ENCODE measurements around the gene CEP170B. TPM values are rescaled to one million over a fixed set of nuclear protein-coding genes. Genes with fewer than 3 reads are reported as not detected.
"Not testable (repeated sequence)": the region's sequence is repeated elsewhere in the genome, so short reads cannot be mapped to it uniquely, and the experiment has no call there.

The CEP170B gene
- polyA plus RNA-seq, 1 donor: 11.7 TPM

- no peak for DNase-seq
Measured at GRCh38 chr14:104889375-104889757, 24.3 kb downstream of the CEP170B start.

GRCh38 chr14:104890292-104890691, 25.2 kb downstream of the CEP170B start:
- not testable (repeated sequence) for DNase-seq

- DNase-seq: no peak
Measured at GRCh38 chr14:104891121-104891551, 26.1 kb downstream of the CEP170B start.

DNA sequence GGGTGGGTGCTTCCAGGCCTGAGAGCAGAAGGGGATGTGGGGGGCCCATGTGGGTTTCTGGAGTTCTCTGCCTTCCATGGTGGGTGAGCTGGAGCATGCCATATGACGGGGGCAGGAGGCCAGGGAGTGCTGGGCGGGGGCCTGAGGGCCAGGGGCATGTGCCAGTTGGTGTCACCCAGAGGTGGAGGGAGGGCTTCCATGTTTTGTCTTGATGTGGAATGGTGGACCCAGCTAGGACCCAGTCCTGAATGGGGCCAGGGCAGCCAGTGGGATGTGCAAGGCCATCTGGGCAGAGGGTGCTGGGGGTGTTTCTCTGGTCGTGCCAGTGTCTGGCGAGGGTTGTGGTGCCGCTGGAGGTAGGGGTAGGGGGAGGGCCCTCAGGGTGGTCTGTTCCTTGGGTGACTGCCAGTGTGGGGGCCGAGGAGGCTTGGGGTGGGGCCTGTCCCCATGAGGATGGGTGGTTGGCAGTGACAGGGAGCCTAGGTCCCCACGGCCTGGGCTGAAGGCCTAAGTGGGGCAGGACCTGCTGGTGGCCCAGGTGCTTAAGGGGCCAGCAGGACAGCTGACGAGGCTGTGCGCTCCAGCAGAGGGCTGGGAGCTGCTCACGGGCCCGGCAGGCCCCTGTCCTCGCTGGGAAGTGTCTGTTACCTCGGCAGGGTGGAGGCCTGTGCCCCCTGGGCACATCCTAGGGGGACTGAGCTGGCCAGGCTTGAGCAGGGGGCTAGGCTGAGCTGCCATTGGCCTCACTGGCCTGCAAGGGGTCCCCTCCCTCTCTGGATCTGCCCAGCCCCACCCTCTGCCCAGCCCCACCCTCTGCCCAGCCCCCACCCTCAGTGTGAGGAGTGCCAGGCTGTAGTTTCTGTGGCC, 26.8 kb downstream of the CEP170B start:
- no peak for DNase-seq

DNA sequence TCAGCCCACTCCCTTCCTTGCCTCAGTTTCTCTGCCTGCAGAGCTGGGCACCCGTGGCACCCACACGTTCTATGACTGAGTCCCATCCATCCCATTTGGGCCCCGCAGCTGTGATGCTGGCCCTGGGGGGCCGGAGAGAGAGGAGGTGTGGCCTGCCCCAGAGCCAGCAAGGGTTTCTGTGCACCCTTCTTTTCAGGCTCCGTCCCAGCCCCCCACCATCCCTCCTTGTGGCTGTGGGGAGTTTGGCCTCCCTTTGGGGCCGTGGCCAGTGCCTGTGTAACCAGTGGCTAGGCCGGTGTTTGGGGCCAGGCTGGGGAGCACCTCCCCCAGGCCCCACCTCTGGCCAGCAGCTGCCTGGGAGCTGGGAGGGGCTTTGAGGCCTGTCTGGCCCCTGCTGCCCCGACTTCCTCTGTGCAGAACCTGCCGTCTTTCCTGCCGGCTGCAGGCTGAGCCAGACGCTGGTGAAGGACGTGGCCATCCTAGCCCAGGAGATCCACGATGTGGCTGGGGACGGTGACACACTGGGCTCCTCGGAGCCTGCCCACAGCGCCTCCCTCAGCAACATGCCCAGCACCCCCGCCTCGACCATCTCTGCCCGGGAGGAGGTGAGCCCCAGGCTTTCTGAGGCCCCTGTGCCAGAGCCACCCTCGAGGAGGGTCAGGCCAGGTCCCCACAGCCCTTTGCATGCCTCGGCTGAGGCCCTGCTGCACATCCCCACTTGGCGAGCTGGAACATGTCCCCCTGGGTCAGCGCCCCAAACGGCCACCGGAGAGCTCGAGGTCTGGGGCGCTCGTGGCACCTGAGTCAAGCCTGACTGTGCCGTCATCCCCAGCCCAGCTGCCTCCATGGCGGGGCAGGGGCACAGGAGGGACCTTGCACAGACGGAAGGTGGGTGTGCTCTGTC, 27.7 kb downstream of the CEP170B start:
- no peak for DNase-seq

GRCh38 chr14:104893435-104894207, 28.6 kb downstream of the CEP170B start:
- no peak for DNase-seq

DNA sequence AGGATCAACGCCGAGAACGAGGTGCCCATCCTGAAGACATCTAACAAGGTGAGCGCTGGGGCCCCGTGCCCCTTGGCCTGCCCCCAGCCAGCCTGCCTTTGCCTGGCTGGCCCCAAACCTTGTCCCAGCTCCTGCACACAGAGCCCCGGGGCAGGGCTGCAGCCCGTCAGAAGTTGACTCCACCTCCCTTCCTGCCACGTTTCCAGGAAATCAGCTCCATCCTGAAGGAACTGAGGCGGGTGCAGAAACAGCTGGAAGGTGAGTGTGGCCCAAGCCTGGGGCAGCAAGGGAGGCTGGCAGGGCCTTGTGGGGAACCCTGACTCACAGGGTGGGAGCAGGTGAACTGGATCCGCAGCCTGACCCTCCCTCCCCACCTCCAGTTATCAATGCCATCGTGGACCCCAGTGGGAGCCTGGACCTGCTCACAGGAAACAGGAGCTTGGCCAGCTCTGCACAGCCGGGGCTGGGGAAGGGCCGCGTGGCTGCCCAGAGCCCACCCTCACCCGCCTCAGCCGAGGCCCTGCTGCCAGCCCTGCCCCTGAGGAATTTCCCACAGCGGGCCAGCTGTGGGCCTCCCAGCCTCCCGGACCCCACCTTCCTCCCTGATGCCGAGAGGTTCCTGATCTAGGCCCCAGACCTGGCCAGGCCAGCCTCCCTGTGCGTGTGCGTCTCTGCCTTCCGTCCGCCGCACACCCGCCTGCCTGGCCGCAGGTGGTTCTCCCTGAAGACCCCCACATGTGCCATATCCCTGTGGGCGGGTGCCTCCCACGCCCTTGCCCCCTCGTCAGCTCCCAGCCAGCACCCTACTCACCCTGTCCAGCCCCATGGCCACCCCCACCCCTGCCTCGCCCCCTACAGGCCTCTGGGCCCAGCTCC, 29.5 kb downstream of the CEP170B start:
- no peak for DNase-seq

GRCh38 chr14:104895207-104895785, 30.2 kb downstream of the CEP170B start:
- DNase-seq: no peak

DNA sequence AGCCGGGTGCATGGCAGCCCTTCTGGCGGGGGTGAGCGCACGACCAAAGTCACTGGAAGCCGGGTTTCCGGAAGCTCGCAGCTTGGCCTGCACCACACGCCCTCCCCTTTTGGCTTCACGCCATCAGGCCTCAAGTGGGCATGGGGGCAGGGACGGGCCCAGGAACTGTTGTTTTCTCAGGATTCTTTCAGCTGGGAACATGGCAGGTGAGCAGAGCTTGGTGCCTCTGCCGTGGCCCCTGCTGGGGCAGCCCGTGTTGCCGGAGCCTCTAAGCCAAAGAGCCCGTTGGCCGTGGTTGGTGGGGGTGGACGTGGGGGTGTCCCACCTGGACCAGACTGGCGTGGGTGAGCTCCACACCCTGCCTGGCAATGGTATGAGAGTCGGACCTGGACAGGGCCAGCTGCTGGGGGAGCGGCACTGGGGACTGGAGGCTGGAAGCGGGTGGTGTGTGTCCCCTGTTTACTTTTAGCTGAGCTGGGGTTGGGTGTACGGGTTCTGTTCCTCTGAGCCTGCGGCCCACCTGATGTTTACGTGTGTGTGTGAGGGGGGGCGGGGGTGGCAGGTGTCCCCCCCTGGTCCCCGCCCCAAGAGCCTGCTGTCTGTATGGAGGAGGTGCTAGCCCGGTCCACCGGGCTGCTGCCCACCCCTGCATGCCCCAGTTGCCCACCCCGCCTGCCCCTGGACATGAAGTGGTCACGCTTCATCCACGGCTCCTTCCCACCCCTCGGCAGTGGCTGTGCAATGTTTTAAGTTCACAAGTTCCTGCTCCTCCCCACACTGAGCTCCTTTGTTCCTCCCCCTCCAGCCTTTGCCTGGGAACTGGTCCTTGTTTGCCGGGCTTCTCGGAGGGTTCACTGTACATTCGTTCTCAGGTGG, 31.0 kb downstream of the CEP170B start:
- peak; percentile 33 for DNase-seq

- no peak for DNase-seq
Measured at GRCh38 chr14:104897330-104898194, 32.5 kb downstream of the CEP170B start.

GRCh38 chr14:104898195-104898558, 33.1 kb downstream of the CEP170B start:
- no peak for DNase-seq

DNA sequence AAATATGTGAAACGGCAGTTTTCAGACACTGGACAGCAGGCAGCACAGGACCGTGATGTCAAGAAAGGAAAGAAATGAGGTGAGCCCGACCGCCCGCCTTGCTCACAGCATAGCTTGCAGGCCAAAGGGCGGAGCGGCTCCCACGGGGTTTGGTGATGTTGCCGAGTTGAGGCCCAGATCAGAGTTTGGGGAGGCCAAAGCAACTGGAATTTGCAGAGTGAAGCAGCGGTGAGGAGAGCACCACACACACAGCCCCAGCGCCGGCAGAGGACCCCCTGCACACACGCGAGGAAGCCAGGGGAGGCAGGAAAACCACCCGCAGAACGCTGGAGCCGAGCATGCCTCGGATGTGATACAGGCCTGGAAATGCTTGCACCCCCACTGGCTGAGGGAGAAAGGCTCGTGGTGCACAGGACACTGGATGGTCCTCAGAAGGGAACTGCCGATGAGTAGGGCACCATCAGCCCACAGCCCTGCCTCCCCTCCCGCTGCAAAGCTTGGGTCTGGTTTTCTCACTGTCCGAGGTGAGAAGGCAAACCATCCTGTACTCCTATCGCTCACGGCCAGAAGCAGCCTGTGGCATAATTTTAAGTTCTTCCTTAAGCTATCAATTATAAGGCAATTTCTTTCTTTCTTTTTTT, 33.9 kb downstream of the CEP170B start:
- DNase-seq: no peak

GRCh38 chr14:104899781-104900180, 34.7 kb downstream of the CEP170B start:
- DNase-seq: no peak

DNA sequence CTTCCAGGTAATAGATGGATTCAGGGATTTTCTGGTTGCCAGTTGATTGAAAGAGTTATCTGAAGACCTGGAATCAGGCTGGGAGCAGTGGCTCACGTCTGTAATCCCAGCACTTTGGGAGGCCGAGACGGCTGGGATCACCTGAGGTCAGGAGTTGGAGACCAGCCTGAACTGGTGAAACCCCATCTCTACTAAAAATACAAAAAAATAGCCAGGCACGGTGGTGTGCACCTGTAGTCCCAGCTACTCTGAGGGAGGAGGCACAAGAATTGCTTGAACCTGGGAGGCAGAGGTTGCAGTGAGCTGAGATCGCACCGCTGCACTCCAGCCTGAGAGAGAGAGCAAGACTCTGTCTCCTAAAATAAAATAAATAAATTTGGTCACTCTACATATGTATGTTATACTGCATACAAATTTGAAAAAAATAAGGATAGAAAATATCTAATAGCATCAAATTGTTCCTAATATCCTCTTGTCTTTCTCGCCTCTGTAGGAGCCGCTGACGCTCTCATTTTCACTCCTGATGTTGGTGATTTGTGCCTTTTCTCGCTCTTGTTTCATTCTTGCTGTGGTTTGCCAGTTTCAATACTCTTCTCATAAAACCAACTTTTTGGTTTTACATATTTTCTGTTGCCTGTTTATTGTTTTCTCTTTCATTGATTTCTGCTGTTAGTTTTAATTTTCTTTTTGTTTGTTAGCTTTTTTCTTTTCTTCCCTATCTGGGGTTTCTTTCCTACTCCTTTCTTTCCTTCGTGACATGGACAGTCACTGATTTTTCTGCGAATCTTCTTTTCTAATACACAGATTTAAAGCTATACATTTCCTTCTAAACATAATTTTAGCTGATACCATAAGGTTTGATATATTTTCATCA, 35.8 kb downstream of the CEP170B start:
- no peak for DNase-seq

GRCh38 chr14:104903990-104904389, 38.9 kb downstream of the CEP170B start:
- DNase-seq: no peak

- DNase-seq: not testable (repeated sequence)
Measured at GRCh38 chr14:104904650-104905578, 39.8 kb downstream of the CEP170B start.
